ENCODE data around the gene MIA. TPM values are rescaled to one million over a fixed set of nuclear protein-coding genes. Genes with fewer than 3 reads are reported as not detected.
A peak's percentile ranks its signal among the peaks of the same experiment; 100 is the strongest.

Gene MIA
- total RNA-seq, 1 experiment from 2014 or later = not detected

DNA sequence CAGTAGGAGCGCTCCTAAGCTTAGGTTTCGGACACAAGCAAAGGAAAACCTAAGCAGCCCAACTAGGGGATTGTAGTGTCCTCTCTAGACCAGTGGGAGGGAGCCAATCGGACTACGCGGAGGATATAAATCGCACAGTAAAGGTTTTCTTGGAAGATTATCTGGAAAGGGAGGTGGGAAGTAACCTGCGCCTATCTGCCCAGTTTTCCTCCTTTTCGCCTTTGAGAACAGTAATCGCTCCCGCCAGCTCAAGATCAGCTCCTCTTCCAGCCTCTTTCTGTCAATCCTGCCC, 2.3 kb downstream of the MIA start:
- no peak overlapping the region for H2BK15ac ChIP-seq (ENCODE audit: low read depth, low read length)
- peak overlapping the region; percentile 85 to 86 for H3K4me3 Mint-ChIP-seq
- no peak overlapping the region for H4K91ac ChIP-seq (ENCODE audit: insufficient read length, low read depth, low read length)
- H2BK120ac ChIP-seq (ENCODE audit: low read depth, low read length, poor library complexity, severe bottlenecking) = peak overlapping the region; percentile 87
- H3K4me2 ChIP-seq (ENCODE audit: insufficient read depth, insufficient read length, low read length) = peak overlapping the region; percentile 80
- H3K27me3 Mint-ChIP-seq (ENCODE audit: low read depth) = no peaks in the 10 kb centered on the region
- H2AFZ ChIP-seq (ENCODE audit: low read length) = no peak overlapping the region
- peak overlapping the region; percentile 100 for H3K27ac Mint-ChIP-seq
- no peaks in the 10 kb centered on the region; a peak in 1 of 5 replicates for H3K9me3 Mint-ChIP-seq
- H3K9me3 ChIP-seq (ENCODE audit: control insufficient read depth, low read depth, low read length) = no peaks in the 10 kb centered on the region
- H4K8ac ChIP-seq (replicated peaks; ENCODE audit: insufficient read length, low read depth, low read length) = no peak overlapping the region
- no peaks in the 10 kb centered on the region for H3K79me2 ChIP-seq (ENCODE audit: insufficient read depth, low read length)
- WGBS (ENCODE audit: extremely low coverage, insufficient read length, low lambda C conversion rate) = no CpG with 5 or more reads among the region's 10 CpGs
- peak overlapping the region; percentile 55 for H2BK5ac ChIP-seq (ENCODE audit: insufficient read length, low read length)
- H4K5ac ChIP-seq (ENCODE audit: insufficient read length, low read depth, low read length) = no peak overlapping the region
- H3K14ac ChIP-seq (ENCODE audit: insufficient read depth, low read length) = peak overlapping the region; percentile 81; the same call in 1 of the 2 replicates
- H3K18ac ChIP-seq (ENCODE audit: insufficient read length, low read depth, low read length) = peak overlapping the region; percentile 94
- H3K23ac ChIP-seq (ENCODE audit: insufficient read length, low read depth, low read length) = no peak overlapping the region
- no peaks in the 10 kb centered on the region for H3K27me3 ChIP-seq (ENCODE audit: insufficient read depth, low read length)
- peaks cover 4% of the 10 kb centered on the region for H3K23me2 ChIP-seq (ENCODE audit: insufficient read length, low read depth, low read length, poor library complexity, severe bottlenecking)
- no peak overlapping the region; the same call in 1 of the 2 replicates for H3K4ac ChIP-seq (ENCODE audit: low read depth, low read length)
- no peak overlapping the region for H2AK5ac ChIP-seq (ENCODE audit: insufficient read length, low read length)
- H3K9ac ChIP-seq (ENCODE audit: extremely low read depth, insufficient read length, low read length) = peak overlapping the region; percentile 70
- no peak overlapping the region for H2BK20ac ChIP-seq (ENCODE audit: low read depth, low read length, poor library complexity, severe bottlenecking)
- H3K56ac ChIP-seq (ENCODE audit: insufficient read length, low read depth, low read length) = peak overlapping the region; percentile 25
- TF ChIP-seq, protein P1, sequence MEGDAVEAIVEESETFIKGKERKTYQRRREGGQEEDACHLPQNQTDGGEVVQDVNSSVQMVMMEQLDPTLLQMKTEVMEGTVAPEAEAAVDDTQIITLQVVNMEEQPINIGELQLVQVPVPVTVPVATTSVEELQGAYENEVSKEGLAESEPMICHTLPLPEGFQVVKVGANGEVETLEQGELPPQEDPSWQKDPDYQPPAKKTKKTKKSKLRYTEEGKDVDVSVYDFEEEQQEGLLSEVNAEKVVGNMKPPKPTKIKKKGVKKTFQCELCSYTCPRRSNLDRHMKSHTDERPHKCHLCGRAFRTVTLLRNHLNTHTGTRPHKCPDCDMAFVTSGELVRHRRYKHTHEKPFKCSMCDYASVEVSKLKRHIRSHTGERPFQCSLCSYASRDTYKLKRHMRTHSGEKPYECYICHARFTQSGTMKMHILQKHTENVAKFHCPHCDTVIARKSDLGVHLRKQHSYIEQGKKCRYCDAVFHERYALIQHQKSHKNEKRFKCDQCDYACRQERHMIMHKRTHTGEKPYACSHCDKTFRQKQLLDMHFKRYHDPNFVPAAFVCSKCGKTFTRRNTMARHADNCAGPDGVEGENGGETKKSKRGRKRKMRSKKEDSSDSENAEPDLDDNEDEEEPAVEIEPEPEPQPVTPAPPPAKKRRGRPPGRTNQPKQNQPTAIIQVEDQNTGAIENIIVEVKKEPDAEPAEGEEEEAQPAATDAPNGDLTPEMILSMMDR (conservative IDR thresholded peaks at IDR 0.05) = no peak
- H3K36me3 Mint-ChIP-seq (ENCODE audit: insufficient read depth in 1 of 3, low read depth in 3 of 3) = peaks cover 2 to 6% (median 6%) of the 10 kb centered on the region in 3 experiments; a peak in 5 of 7 replicates
- peak overlapping the region; percentile 41 for H3T11ph ChIP-seq (ENCODE audit: low read length)
- H3K4me1 ChIP-seq (ENCODE audit: insufficient read depth, low read length) = 0 out of 2 replicates have a peak, but pooled peaks cover 2% of the 10 kb centered on the region
- H2BK12ac ChIP-seq (ENCODE audit: insufficient read length, low read depth, low read length) = peak overlapping the region; percentile 5
- H3K4me1 Mint-ChIP-seq = peaks cover 23 to 33% of the 10 kb centered on the region in 2 experiments
- H3K79me1 ChIP-seq (ENCODE audit: insufficient read depth, low read depth, low read length, poor library complexity, severe bottlenecking) = no peaks in the 10 kb centered on the region
- DNase-seq = no peak
- H3K27ac ChIP-seq (ENCODE audit: insufficient read length, low read depth, low read length) = peak overlapping the region; percentile 99
- no peaks in the 10 kb centered on the region for H4K20me1 ChIP-seq (ENCODE audit: control insufficient read depth, insufficient read depth, insufficient read length)
